OCI-LY1 (cell line): ENCODE results near the gene LYPLA2.

ENCODE experiments used
- H2AFZ ChIP-seq: fragments of 200-600 bp; sonication (generic), shearing (Covaris generic); 2 replicates; pipeline ENCODE4 v1.6.0; 2014; ENCODE audit warnings: antibody characterized with exemption, mild to moderate bottlenecking, low read length
- H3F3A ChIP-seq: fragments of 200-600 bp; sonication (generic), shearing (Covaris generic); 2 replicates; pipeline ENCODE4 v1.6.0; 2014; ENCODE audit warnings: mild to moderate bottlenecking, antibody characterized with exemption, low read length, moderate library complexity; ENCODE audit not compliant: insufficient read depth
- H3K27ac ChIP-seq: fragments of 200-600 bp; sonication (generic); 2 replicates; pipeline ENCODE4 v1.5.1; 2014; ENCODE audit warnings: low read length, mixed run types, mild to moderate bottlenecking, low read depth; ENCODE audit not compliant: poor library complexity, severe bottlenecking
- H3K27me3 ChIP-seq: fragments of 200-600 bp; sonication (generic); 2 replicates; pipeline ENCODE4 v1.6.0; 2014; ENCODE audit warnings: antibody characterized with exemption, mild to moderate bottlenecking, low read length, moderate library complexity; ENCODE audit not compliant: insufficient read depth
- H3K36me3 ChIP-seq: fragments of 200-600 bp; sonication (generic); 2 replicates; pipeline ENCODE4 v1.6.1; 2014; ENCODE audit warnings: mild to moderate bottlenecking, antibody characterized with exemption, low read length, moderate library complexity, mixed read lengths; ENCODE audit not compliant: insufficient read depth
- H3K4me1 ChIP-seq: fragments of 200-600 bp; sonication (generic); 2 replicates; pipeline ENCODE4 v1.5.1; 2014; ENCODE audit warnings: mild to moderate bottlenecking, low read length, moderate library complexity; ENCODE audit not compliant: insufficient read depth, severe bottlenecking
- H3K4me2 ChIP-seq: fragments of 200-600 bp; sonication (generic), shearing (Covaris generic); 2 replicates; pipeline ENCODE4 v1.6.1; 2014; ENCODE audit warnings: low read length
- H3K4me3 ChIP-seq: fragments of 200-600 bp; sonication (generic); 2 replicates; pipeline ENCODE4 v1.5.1; 2014; ENCODE audit warnings: low read length, low read depth, mild to moderate bottlenecking, mixed read lengths; ENCODE audit not compliant: poor library complexity, severe bottlenecking
- H3K79me2 ChIP-seq: fragments of 200-600 bp; shearing (Covaris generic); 2 replicates; pipeline ENCODE4 v1.6.1; 2016; ENCODE audit warnings: mixed run types, low read length, mixed read lengths; ENCODE audit not compliant: insufficient read depth
- H3K9ac ChIP-seq: fragments of 200-600 bp; sonication (generic), shearing (Covaris generic); 2 replicates; pipeline ENCODE4 v1.6.1; 2014; ENCODE audit warnings: mild to moderate bottlenecking, low read length, mixed read lengths
- H3K9me2 ChIP-seq: fragments of 200-600 bp; sonication (generic), shearing (Covaris generic); 2 replicates; pipeline ENCODE4 v1.6.1; 2014; ENCODE audit warnings: low read depth, mild to moderate bottlenecking, low read length, mixed read lengths
- H3K9me3 ChIP-seq: fragments of 200-600 bp; shearing (Covaris generic); 2 replicates; pipeline ENCODE4 v1.6.1; 2014; ENCODE audit warnings: low read length, mixed read lengths
- H4K20me1 ChIP-seq: fragments of 200-600 bp; sonication (generic), shearing (Covaris generic); 2 replicates; pipeline ENCODE4 v1.6.0; 2016; ENCODE audit warnings: mild to moderate bottlenecking, low read length; ENCODE audit not compliant: insufficient read depth
- EZH2 ChIP-seq: fragments of 200-600 bp; sonication (generic), shearing (Covaris generic); IDR thresholded peaks from 2 replicates; pipeline ENCODE4 v1.8.0; 2017; ENCODE audit warnings: borderline replicate concordance, mixed run types, mild to moderate bottlenecking, antibody characterized with exemption, low read length, moderate library complexity, mixed read lengths
- TF ChIP-seq, protein P1 (sequence below): fragments of 200-600 bp; sonication (generic), shearing (Covaris generic); IDR thresholded peaks from 2 replicates; pipeline ENCODE4 v1.5.1; 2017; ENCODE audit warnings: mild to moderate bottlenecking, antibody characterized with exemption, low read length, moderate library complexity, mixed read lengths

The LYPLA2 gene

GRCh38 chr1:23807453-23807852, 16.5 kb downstream of the LYPLA2 start:
- Histone ChIP-seq H3K36me3 (peaks cover 4% of the 10 kb centered on the region; the same call in 1 of the 2 replicates), H3K9me2 (no peaks in the 10 kb centered on the region), H3K79me2 (no peaks in the 10 kb centered on the region), H3K27ac (no peak overlapping the region), H4K20me1 (no peaks in the 10 kb centered on the region), H3K9me3 (no peaks in the 10 kb centered on the region), H3F3A (no peaks in the 10 kb centered on the region), H3K4me3 (no peak overlapping the region), H3K9ac (no peak overlapping the region), H2AFZ (no peak overlapping the region), H3K4me1 (peaks cover 13% of the 10 kb centered on the region), H3K4me2 (no peak overlapping the region), H3K27me3 (no peaks in the 10 kb centered on the region)
- TF ChIP-seq EZH2 = no peak
- TF ChIP-seq, protein P1, sequence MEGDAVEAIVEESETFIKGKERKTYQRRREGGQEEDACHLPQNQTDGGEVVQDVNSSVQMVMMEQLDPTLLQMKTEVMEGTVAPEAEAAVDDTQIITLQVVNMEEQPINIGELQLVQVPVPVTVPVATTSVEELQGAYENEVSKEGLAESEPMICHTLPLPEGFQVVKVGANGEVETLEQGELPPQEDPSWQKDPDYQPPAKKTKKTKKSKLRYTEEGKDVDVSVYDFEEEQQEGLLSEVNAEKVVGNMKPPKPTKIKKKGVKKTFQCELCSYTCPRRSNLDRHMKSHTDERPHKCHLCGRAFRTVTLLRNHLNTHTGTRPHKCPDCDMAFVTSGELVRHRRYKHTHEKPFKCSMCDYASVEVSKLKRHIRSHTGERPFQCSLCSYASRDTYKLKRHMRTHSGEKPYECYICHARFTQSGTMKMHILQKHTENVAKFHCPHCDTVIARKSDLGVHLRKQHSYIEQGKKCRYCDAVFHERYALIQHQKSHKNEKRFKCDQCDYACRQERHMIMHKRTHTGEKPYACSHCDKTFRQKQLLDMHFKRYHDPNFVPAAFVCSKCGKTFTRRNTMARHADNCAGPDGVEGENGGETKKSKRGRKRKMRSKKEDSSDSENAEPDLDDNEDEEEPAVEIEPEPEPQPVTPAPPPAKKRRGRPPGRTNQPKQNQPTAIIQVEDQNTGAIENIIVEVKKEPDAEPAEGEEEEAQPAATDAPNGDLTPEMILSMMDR = no peak

DNA sequence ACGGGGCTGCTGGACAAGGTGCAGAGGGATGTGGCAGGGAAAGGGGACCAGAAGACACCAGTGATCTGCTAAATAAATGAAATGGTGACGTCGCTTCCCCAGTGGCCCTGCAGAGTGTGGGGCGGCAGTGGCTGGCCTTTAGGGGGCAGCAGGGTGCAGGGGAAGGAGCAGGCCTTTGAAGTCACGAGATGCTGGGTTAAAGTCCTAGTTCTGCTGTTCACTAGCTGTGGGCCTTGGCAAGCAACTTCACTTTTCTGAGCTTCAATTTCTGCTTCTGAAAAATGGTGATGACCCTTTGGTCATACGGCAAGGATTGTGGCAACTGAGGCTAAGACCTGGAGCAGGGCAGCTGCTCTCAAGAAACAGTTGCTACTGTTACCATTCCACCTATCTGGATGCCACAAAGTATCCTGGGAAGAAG, 18.8 kb downstream of the LYPLA2 start:
- H3K36me3 ChIP-seq = peaks cover 11% of the 10 kb centered on the region; the same call in 1 of the 2 replicates
- H3K4me3 ChIP-seq = no peak overlapping the region
- H3K9ac ChIP-seq = no peak overlapping the region
- no peaks in the 10 kb centered on the region for H3K9me2 ChIP-seq
- no peak for TF ChIP-seq EZH2
- TF ChIP-seq, protein P1 = peak; percentile 96
- no peaks in the 10 kb centered on the region for H3K9me3 ChIP-seq
- H3K79me2 ChIP-seq = no peaks in the 10 kb centered on the region
- peaks cover 13% of the 10 kb centered on the region for H3K4me1 ChIP-seq
- H3K4me2 ChIP-seq = no peak overlapping the region
- H4K20me1 ChIP-seq = no peaks in the 10 kb centered on the region
- H2AFZ ChIP-seq = no peak overlapping the region
- no peaks in the 10 kb centered on the region for H3F3A ChIP-seq
- H3K27ac ChIP-seq = peak overlapping the region; percentile 37
- no peaks in the 10 kb centered on the region for H3K27me3 ChIP-seq

GRCh38 chr1:23810818-23811540, 20.0 kb downstream of the LYPLA2 start:
- no peaks in the 10 kb centered on the region for H3K79me2 ChIP-seq
- H4K20me1 ChIP-seq = no peaks in the 10 kb centered on the region
- H2AFZ ChIP-seq = no peak overlapping the region
- no peaks in the 10 kb centered on the region for H3K27me3 ChIP-seq
- no peak for TF ChIP-seq EZH2
- TF ChIP-seq, protein P1 = peak; percentile 97
- no peaks in the 10 kb centered on the region for H3K9me2 ChIP-seq
- H3K9me3 ChIP-seq = no peaks in the 10 kb centered on the region
- no peak overlapping the region for H3K4me3 ChIP-seq
- no peak overlapping the region for H3K4me2 ChIP-seq
- H3K4me1 ChIP-seq = peaks cover 13% of the 10 kb centered on the region
- H3F3A ChIP-seq = no peaks in the 10 kb centered on the region
- peak overlapping the region; percentile 37 for H3K27ac ChIP-seq
- peaks cover 12% of the 10 kb centered on the region; the same call in 1 of the 2 replicates for H3K36me3 ChIP-seq
- H3K9ac ChIP-seq = peak overlapping the region; percentile 8; the same call in 1 of the 2 replicates
